ENCODE results near the gene POLR3H.

The POLR3H gene

DNA sequence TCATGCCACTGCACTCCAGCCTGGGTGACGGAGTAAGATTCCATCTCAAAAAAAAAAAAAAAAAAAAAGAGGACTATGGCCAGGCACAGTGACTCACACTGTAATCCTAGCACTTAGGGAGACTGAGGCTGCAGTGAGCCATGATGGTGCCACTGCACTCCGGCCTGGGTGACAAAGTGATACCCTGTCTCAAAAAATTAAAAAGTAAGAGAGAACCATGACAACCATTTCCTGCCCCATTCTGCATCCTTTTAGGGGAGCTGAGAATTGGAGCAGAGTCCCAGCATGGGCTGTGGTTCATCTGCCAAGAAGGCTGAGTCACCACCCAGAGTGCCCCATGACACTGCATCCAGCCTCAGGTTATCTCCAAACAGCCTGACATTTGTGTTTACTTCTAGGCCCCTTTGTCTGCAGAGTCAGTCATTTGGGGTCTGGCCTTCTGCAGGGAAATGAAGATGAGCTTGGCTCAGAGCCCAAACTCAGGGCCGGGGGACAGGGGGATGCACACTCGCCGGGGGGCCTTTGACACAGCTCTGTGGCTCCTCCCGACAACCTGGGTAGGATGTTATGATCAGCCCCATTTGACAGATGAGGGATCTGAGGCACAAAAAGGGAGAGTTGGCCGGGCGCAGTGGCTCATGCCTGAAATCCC is 21.3 kb upstream of the POLR3H start:
- H3K4me1 ChIP-seq (ENCODE audit: insufficient read depth, low read length, poor library complexity, severe bottlenecking): no peaks in the 10 kb centered on the region
- no peak overlapping the region for H3K9ac ChIP-seq (ENCODE audit: low read depth, low read length, poor library complexity, severe bottlenecking)
- peaks cover 10% of the 10 kb centered on the region for H3K27me3 ChIP-seq (ENCODE audit: insufficient read depth, low read length, poor library complexity, severe bottlenecking)
- H3K36me3 ChIP-seq (ENCODE audit: insufficient read depth, low read length): no peaks in the 10 kb centered on the region
- H3K9me2 ChIP-seq (replicated peaks; ENCODE audit: low read depth, low read length): no peaks in the 10 kb centered on the region
- H3F3A ChIP-seq (ENCODE audit: low read depth): no peaks in the 10 kb centered on the region
- H4K20me1 ChIP-seq (ENCODE audit: insufficient read depth, low read length, poor library complexity, severe bottlenecking): no peaks in the 10 kb centered on the region
- no peak overlapping the region for H3K4me3 ChIP-seq (ENCODE audit: low read length, poor library complexity, severe bottlenecking)
- H2AFZ ChIP-seq (ENCODE audit: low read length): no peak overlapping the region
- H3K79me2 ChIP-seq (ENCODE audit: insufficient read depth, low read length): no peaks in the 10 kb centered on the region
- no peaks in the 10 kb centered on the region for H3K9me3 ChIP-seq (ENCODE audit: insufficient read depth, low read depth, low read length)
- no peak overlapping the region for H3K4me2 ChIP-seq (ENCODE audit: low read depth, low read length, poor library complexity, severe bottlenecking)
- TF ChIP-seq, protein P1, sequence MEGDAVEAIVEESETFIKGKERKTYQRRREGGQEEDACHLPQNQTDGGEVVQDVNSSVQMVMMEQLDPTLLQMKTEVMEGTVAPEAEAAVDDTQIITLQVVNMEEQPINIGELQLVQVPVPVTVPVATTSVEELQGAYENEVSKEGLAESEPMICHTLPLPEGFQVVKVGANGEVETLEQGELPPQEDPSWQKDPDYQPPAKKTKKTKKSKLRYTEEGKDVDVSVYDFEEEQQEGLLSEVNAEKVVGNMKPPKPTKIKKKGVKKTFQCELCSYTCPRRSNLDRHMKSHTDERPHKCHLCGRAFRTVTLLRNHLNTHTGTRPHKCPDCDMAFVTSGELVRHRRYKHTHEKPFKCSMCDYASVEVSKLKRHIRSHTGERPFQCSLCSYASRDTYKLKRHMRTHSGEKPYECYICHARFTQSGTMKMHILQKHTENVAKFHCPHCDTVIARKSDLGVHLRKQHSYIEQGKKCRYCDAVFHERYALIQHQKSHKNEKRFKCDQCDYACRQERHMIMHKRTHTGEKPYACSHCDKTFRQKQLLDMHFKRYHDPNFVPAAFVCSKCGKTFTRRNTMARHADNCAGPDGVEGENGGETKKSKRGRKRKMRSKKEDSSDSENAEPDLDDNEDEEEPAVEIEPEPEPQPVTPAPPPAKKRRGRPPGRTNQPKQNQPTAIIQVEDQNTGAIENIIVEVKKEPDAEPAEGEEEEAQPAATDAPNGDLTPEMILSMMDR (conservative IDR thresholded peaks at IDR 0.05; ENCODE audit: low read length): no peak
- TF ChIP-seq EZH2phosphoT487 (IDR thresholded peaks at IDR 0.05; ENCODE audit: borderline replicate concordance): no peak

DNA sequence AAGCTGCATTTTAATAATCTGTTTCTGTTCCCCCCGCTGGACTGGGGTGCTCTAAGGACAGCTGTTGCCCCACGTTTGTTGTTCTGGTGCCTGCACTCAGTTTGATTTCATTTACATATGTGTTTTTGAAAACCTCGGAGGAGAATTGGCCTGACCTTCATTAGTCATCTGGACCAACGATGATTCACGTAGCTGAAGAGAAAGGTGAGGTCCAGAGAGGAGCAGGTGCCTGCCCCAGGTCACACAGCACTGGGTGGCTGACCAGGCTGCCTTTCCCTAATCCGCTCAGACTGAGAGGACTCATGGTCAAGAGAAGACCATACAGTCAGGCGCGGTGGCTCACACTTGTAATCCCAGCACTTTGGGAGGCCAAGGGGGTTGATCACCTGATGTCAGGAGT is 20.3 kb upstream of the POLR3H start:
- Histone ChIP-seq H3K36me3 (ENCODE audit: insufficient read depth, low read length) (no peaks in the 10 kb centered on the region), H3K9ac (ENCODE audit: low read depth, low read length, poor library complexity, severe bottlenecking) (no peak overlapping the region), H2AFZ (ENCODE audit: low read length) (no peak overlapping the region), H3K79me2 (ENCODE audit: insufficient read depth, low read length) (no peaks in the 10 kb centered on the region), H3K4me3 (ENCODE audit: low read length, poor library complexity, severe bottlenecking) (no peak overlapping the region), H3K9me3 (ENCODE audit: insufficient read depth, low read depth, low read length) (no peaks in the 10 kb centered on the region), H3K9me2 (replicated peaks; ENCODE audit: low read depth, low read length) (no peaks in the 10 kb centered on the region), H3K27me3 (ENCODE audit: insufficient read depth, low read length, poor library complexity, severe bottlenecking) (peaks cover 11% of the 10 kb centered on the region), H3K4me2 (ENCODE audit: low read depth, low read length, poor library complexity, severe bottlenecking) (no peak overlapping the region), H4K20me1 (ENCODE audit: insufficient read depth, low read length, poor library complexity, severe bottlenecking) (no peaks in the 10 kb centered on the region), H3K4me1 (ENCODE audit: insufficient read depth, low read length, poor library complexity, severe bottlenecking) (no peaks in the 10 kb centered on the region), H3F3A (ENCODE audit: low read depth) (no peaks in the 10 kb centered on the region)
- TF ChIP-seq EZH2phosphoT487 (IDR thresholded peaks at IDR 0.05; ENCODE audit: borderline replicate concordance): no peak
- TF ChIP-seq, protein P1 (conservative IDR thresholded peaks at IDR 0.05; ENCODE audit: low read length): no peak

DNA sequence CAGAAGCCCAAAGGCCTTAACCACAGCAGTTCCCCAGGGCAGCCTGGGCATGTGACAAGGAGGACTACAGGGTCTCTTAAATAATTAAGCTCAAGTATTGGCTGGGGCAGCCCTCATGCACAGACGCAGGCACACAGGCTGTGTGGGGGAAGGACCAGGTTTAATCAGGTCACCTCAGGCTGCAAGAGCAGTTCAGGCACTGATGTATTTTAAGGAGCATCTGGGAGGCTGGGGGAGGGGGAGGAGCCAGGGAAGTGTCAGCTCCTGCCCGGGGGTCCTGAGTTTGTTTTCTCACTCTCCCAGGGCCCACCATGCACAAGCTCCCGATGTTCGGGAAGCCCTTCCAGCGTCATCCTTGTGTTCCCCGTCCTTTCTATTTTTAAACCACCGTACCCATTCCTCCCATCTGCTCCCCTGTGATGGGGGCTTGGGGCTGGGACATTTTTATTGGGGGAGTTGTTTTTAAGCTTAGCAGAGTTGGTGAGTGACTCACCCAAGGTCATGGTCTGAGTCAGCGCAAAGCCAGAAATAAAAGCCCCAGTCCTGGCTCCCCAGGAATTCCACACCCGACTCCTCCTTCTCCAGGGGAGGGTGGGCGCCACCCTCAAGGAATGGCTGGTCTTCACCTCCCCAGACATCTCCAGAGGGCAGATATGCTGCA is 18.9 kb upstream of the POLR3H start:
- Histone ChIP-seq H3K4me2 (ENCODE audit: low read depth, low read length, poor library complexity, severe bottlenecking) (no peak overlapping the region), H3K9ac (ENCODE audit: low read depth, low read length, poor library complexity, severe bottlenecking) (no peak overlapping the region), H3K4me1 (ENCODE audit: insufficient read depth, low read length, poor library complexity, severe bottlenecking) (no peaks in the 10 kb centered on the region), H3K4me3 (ENCODE audit: low read length, poor library complexity, severe bottlenecking) (no peak overlapping the region), H2AFZ (ENCODE audit: low read length) (no peak overlapping the region), H3K79me2 (ENCODE audit: insufficient read depth, low read length) (no peaks in the 10 kb centered on the region), H3K27me3 (ENCODE audit: insufficient read depth, low read length, poor library complexity, severe bottlenecking) (peaks cover 11% of the 10 kb centered on the region), H4K20me1 (ENCODE audit: insufficient read depth, low read length, poor library complexity, severe bottlenecking) (no peaks in the 10 kb centered on the region), H3K9me2 (replicated peaks; ENCODE audit: low read depth, low read length) (no peaks in the 10 kb centered on the region), H3K36me3 (ENCODE audit: insufficient read depth, low read length) (no peaks in the 10 kb centered on the region), H3F3A (ENCODE audit: low read depth) (no peaks in the 10 kb centered on the region), H3K9me3 (ENCODE audit: insufficient read depth, low read depth, low read length) (no peaks in the 10 kb centered on the region)
- TF ChIP-seq EZH2phosphoT487 (IDR thresholded peaks at IDR 0.05; ENCODE audit: borderline replicate concordance): no peak
- TF ChIP-seq, protein P1 (conservative IDR thresholded peaks at IDR 0.05; ENCODE audit: low read length): no peak
